Putamen (tissue), 1 donor: ENCODE results near the gene NAP1L4.

ENCODE experiments used
- DNase-seq: peaks from one replicate; pipeline ENCODE4 v3.0.0-alpha.2; 2016; ENCODE audit warnings: low spot score

The NAP1L4 gene, protein sequence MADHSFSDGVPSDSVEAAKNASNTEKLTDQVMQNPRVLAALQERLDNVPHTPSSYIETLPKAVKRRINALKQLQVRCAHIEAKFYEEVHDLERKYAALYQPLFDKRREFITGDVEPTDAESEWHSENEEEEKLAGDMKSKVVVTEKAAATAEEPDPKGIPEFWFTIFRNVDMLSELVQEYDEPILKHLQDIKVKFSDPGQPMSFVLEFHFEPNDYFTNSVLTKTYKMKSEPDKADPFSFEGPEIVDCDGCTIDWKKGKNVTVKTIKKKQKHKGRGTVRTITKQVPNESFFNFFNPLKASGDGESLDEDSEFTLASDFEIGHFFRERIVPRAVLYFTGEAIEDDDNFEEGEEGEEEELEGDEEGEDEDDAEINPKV

DNA sequence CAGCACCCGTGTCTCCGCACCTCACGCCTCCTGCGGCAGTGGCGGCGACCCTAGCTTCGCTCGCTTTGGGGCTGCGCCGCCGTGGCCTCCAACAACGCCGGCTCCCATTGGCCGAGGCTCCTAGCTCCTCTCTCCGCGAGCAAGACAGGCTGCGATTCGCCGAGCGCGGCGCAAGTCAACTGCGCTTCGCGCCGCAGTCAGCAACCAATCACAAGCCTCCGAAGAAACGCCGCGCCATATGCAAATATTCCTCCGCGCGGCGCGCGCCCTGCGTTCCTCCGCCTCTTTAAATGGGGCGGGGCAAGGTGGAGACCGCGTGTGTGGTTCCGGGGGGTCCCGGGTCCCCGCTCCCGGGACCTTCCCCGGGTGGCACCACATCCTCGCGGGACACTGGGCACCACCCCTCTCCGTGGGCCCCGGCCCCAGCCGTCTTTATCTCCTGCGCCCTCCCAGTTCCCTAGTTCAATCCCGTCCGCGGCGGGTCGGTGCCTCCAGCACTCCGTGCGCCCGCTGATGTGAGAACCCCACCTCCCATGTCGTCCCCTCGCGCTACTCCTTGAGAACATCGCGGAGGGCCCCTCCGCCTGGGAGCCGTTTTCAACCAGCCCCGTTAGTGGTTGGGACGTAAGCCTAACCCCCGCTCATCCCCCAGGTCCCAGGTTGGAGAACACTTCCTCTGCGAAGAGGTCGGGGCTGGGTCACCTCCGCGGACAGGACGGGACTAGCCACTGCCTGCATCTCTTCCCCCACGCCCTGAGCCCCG lies at the start of gene NAP1L4:
TSS of gene NAP1L4 (minus strand) at position 96 of the 763 bp plus-strand sequence. CDS start 13,109 bp downstream, outside the sequence.
- peak; percentile 94 for DNase-seq

DNA sequence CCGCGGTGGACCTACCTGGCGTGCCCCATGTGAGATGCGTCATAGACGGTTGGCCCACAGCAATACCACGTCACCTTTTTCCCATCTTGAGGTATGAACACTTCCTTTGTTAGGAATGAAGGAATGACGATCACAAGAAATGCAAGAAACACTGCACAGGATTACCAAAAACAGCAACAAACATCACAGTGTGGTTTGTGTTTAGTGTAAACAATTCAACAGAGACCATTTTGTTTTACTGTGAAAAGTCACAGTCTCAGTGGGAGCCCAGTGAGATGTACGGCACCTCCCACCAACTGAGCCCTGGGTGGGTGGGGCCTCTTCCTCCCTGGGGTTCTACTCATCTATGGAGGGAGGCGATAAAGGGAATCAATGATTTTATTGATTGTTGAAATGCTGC lies 48.8 kb upstream of the NAP1L4 start:
- no peak for DNase-seq

DNA sequence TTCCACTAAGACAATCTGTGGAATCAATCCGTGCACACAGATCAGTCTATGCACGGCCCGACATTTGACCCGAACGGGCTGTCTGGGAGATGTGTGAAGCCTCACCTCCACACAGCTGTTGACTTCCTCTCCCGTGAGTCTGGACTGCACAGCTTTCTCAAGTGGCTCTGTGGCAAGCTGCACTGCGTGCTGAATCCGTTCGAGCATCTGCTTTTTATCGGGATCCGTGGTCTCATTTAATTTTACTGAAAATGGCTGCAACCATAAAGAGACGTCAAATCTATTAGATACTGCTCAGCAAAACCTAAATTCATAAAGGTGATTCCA lies 45.8 kb upstream of the NAP1L4 start:
- no peak for DNase-seq

DNA sequence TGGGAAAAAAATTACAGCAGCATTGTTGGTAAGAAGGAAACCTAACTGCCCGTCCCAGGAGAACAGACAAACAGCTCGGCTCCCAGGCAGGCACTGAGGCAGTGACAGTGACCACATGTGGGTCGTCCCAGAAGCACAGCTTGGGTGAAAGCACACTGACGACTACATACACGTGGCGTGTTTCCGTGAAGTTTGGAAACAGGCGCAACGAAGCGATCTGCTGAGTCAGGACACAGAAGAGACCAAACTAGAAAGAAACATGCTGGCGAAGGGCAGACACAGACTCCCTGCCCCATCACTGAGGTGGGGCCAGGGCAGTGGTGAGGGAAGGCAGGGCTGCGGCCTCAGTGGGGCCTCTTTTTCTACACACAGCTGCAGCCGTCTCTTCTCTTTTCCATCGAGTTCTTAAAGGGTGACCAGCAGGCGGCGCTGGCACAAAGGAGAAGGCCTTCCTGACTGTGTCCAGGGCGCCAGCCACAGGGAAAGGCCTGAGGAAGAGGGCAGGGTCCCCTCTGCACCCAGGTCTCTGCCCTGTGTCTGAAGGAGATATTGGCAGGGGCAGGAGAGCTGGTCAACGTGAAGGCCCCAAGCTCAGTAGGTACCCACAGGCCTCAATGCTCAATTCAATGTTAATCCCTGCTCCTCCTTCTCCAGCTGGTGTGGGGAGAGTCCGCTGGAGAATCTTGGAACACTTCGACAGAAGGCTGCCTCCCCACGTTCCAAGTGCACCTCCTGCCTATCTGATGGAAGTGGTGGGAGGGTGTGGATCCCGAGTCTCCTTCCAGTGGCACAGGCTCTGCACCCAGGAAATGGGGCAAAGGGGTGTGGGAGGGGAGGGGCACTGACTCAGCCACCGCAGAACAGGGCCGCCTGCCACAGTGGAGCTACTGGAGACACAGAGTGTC lies 45.2 kb upstream of the NAP1L4 start:
- DNase-seq, result peak; percentile 84

DNA sequence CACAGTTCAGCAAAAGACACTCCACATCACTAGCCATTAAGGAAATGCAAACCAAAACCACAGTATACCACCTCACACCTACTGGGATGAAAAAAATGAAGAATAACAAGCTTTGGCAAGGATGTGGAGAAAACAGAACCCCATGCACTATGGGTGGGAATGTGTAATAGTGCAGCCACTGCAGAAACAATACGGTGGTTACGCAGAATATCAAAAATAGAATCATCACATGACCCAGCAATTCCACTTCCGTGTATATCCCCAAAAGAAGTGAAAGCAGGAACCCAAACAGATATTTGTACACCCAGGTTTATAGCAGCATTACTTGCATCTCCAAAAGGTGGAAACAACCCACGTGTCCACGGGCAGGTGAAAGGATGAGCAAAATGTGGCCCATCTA lies 44.3 kb upstream of the NAP1L4 start:
- DNase-seq, result no peak

DNA sequence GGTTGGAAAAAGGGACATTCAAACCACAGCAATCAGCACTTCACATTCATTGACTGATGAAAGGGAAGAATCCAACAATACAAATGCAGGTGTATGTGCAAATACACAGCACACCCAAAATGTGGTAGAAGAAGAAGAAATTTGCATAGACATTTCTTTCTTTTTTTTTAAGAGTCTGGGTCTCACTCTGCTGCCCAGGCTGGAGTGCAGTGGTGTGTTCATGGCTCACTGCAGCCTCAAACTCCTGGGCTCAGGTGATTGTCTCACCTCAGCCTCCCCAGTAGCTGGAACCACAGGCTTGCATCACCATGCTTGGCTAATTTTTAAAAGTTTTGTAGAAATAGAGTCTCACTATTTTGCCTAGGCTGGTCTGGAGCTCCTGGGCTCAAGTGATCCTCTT lies 43.2 kb upstream of the NAP1L4 start:
- DNase-seq, result no peak

DNA sequence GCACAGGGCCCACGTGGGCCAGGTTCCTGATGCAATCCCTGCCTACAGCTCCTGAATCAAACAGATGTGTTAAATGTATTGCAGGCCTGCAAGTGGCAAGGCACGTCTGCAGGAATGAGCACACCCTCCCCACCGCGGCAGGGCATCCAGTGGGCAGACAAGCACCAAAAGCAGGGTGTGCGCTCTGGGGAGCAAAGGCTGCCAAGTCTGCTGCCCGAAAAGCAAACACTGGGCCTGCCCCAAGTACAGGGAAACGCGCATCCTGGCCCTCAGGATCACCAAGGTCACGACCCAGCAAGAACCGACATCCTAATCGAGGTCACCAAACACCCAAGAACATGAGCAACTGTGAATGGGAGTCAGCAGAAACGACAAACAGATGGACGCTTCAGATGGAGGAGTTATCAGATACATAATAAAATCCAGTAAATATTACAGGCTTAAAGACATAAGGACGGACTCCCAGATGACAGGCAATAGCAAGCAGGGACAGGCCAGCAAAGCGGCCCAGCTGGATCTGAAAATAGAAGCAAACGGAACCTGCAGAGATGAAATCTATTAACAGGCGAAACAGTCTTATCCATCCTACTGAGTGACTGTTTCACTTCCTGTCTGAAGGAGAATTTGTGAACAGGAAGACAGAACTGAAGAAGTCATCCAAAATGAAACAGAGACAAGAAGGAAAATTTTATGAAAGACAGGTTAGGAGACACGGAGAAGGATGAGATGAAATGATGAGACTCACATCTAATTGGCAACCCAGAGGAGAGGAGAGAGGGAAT lies 38.4 kb upstream of the NAP1L4 start:
- DNase-seq, result no peak

DNA sequence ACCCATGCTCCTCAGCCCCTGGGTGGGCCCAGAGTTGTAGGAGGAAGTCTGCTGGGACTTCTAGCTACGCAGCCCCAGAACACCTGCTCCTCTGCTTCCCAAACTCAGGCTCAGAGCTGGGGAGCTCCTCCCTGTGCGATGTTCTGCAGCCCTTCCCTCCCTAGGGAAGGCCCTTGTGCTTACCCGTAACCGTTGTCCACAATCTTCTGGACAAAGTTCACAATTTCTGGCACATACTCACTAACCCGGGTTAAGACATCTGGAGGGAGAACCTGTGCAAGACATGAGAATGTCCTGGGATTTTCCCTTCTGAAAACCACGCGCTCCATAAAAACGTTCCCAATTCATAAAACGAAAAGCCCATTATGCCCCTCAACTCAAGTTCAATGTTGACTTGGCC lies 36.7 kb upstream of the NAP1L4 start:
- DNase-seq, result no peak

DNA sequence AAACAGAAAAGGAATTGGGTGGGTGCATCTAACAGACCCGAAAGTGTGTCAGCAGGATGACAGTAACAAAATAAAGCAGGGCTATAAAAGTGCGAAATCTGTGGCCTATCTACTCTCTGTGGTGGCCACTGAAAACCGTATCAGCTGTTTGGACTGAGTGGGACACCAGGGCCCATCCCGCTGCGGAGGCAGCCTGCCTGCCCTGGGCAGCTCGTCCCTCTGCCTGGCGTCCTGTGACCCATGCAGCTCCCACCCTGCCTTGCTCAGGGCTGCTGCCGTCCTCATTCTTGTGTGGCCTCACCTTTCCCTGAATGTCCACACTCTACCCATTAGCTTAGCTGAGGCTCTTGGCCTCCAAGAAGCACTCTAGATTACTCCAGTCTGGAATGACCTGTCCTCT lies 34.7 kb upstream of the NAP1L4 start:
- DNase-seq, result no peak

DNA sequence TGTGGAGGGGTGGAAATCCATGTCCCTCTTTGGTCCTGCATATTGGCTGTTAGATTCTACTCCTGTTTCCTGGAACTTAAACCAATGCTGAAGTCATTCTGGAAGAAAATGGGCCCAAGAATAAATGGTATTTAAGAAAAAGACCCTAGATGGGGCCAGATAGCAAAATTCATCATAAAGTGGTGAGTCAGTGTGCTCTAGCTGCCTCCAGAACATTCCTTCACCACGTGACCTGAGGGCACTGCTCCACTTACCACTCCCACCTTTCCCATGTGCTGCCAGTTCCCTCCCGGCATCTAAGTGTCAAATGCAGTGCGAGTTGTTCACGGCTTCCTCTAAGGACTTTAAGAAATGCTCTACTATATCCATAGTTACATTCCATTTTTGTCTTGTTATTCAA lies 30.9 kb upstream of the NAP1L4 start:
- DNase-seq, result no peak

DNA sequence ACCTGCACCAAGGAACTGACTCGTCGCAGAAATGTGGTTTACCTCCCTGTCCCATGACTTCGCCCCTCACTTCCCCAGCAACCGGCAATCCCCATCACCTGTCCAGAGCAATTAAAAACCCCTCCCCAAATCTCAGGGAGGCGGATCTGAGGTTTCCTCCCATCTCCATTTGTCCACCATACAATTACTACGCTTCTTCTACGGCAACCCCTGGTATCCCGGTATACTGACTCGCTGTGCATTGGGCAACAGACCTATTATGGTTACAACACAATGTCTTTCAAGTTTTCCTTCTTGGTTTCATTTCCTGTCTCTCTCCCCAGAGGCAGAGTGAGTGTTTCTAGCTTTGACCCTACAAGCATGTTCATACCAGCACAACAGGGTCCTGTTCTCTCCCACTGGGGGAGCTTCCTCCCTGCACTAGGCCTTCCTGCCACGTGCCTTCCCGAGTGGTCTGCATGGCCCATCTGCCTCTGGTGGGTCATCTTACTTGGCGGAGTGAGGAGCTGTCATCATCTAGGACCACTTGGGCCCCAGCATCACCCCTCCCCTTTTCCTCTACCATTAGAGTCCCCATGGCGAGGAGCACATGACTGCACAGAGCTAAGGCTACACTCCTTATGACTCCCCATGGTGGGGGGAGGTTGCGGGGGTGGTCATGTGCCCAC lies 30.3 kb upstream of the NAP1L4 start:
- no peak for DNase-seq

DNA sequence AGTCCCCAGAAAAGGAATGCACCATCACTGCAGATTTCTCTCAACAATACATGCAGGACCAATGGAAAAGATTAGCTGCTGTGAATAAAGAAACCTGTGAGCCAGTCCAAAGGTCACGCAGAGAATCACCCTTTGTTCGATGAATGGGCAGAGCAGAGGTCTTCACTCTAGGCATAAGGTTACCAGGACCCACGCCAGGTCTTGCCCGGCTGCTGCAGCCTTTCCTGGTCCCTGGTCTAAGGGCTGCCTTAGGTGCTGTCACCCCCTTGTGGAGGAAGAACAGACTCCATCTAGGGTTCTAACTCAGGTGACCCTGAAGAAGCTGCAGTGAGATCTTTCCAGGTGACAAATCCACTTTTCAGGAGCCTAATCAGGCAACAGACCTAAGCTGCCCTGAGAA lies 29.0 kb upstream of the NAP1L4 start:
- no peak for DNase-seq

DNA sequence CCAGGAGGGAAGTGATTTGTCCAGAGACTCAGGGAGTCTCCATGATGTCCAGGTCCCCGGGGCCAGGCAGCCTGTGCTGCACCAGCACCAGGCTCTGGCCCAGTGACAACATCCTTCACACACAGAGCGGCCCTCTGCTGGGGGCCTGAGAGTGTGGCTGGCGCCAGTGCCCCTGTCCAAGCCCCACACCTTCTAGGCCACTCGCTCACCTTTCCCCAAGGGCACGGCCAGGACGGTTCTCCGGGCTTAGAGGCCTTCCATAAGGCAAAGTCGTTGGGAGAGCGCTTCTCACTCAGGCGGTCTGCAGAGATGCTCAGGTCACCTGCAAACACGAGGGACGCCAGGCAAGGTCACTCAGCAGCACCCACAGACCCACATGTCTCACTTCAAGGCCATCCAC lies 27.9 kb upstream of the NAP1L4 start:
- no peak for DNase-seq

DNA sequence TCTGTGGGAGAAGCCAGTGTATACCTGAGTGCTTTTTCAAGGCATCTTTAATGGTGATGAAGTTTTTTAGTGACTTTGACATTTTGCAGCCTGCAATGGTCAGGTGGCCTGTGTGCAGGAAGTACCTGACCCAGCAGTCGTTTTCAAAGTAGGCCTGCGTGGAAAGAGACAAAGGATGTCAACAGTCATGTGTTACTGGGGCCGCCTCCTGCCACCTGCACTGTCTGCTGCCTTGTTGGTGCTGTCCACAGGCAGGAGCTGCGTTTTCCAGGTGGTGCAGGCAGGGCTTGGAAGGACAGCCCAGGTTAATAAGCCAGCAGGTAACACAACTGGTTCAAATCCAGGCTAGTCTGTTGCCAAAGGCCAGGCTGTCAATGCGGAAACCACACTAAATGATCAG lies 26.5 kb upstream of the NAP1L4 start:
- DNase-seq, result no peak

DNA sequence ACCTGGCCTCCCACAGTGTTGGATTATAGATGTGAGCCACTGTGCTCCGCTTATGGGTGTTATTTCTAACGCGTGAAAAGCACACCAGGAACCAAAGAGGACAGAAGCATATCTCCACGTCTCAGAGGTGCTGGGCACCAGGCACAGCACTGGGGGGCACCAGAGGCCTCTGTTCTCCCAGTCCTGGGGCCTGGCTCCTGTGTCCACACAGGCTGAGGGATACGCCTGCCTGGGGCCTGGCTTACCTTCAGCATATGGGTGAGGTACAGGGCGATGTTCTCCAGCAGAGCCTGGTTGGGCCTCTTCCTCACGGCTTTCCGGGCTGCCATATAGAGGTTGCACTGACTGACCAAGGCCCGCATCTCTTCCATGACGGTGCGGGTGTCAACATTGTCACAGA lies 24.7 kb upstream of the NAP1L4 start:
- no peak for DNase-seq

DNA sequence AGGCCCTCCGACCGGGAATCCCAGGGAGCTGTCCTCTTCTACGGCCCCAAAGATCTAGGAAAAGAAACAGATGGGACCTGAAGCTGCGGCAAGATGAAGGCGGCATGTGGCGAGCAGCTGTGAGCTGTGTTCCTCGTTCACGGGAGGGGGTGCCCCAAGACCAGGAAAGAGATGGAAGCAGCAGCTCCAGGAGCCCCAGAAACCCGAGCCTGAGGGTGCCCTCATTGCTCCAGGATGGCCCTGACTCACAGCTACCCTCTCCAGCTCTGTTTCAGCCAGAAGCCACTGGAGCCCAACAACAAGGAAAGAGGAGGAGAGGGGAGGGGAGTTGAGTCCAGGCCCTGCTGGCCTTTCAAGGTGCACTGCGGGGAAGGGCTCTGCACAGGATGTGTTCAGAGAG lies 23.7 kb upstream of the NAP1L4 start:
- no peak for DNase-seq

DNA sequence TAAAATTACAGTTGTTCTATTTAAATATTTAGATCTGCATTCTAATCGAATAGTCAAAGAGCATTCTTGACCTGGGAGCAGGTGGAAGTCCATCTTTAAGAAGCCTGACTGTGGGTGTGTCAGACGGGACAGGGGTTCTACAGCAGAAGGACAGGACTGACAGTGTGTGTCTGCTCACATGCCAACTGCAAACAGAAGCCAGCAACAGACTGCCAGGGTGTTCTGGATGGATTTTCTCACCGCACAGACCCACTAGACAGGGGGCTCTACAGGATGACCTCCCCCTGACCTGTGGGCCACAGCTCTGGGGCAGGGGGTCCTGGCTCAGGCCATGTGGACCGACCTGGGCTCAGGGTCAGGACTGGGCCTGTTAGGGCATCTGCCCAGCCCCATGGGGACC lies 22.8 kb upstream of the NAP1L4 start:
- no peak for DNase-seq

DNA sequence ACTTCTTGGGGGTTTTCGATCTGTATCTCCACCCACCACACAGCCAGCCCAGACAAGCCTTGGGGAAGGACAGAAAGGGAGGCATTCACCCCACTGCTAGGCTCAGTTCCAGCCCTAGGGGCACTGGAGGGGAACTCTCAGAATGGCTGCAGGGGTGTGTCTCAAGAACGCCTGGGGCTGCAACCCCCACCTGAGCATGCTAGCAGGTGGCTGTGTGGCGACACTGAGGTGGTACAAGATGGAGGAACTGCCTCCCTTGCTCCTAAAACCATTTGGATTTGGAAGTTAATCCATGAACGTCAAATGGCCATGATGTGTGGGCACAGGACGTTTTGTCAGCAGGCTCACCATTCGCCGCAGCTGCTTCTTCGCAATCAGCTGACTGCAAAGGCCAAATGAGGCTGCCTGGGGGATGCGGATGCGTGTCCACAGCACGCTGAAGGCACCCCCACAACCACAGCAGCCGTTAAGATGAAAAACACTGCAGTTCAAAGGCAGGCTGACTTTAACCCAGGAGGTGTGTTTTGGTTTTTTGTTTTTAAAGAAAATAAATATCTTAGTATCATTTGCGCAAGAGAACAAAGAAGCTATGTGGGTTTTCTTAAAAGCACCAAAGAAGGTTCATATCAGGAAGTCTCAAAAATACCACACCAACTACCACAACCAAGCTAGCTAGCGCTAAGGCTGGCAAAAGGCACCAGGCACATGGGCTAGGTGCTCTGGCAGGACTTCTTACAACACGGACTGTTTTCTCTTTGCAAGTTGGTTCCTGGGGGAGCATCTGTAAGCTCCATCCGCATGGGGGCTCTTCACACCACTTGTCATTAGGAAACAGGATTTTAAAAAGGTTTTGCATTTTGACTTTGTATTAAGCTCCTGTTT lies 22.2 kb upstream of the NAP1L4 start:
- DNase-seq, result no peak

DNA sequence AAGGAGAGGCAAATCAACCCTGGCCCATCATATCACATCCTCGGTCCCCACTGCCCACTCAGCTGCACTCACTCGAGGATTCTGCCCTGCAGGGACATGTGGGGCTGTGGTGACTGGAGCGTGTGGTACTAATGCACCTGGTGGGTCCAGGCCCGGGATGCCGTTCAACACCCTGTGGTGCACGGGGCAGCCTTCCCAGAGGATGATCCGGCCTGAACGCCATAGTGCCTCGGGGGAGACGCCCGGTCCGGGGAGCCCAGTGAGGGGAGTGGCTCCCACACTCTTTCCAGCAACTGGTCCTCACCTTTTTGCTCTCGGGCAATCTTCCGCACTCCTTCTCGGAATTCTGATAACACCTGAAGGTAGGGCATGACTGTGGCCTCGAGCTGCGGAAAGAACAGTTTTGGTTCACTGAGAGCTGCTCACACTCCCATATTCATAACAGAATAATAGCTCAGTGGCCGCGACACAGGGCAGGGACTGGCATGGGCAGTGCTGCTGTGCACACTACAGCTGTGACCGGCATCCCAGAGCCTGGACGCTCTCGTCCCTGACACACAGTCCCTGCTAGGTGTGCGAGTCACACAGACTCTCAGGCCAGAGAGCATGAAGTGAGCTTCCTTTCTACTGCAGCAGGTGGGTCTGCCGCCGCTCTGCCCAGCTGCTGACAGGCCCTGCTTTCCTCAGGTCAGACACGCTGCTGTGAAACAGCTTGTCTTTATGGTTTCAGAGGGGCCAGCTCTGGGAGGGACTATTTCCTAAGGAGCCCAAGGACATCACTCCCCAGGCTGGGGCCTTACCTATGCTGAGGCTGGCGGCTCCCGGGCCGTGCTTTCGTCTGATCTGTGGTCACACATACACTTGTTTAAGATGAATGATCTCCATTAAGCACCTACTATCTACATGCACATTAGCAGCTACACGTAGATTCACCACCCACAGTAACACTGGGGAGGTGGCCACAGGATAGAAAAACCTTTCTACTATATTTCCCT lies 20.1 kb upstream of the NAP1L4 start:
- no peak for DNase-seq
